H1 (cell line): ENCODE results near the gene SPHK1.

Experiments
- ASH2L ChIP-seq: fragments of 200-600, 300-600 bp; sonication (generic); IDR thresholded peaks from one replicate; pipeline ENCODE4 v1.7.1; 2017; ENCODE audit warnings: low read length
- EP300 ChIP-seq, 2 experiments: IDR thresholded peaks; 1 replicate in 1 of 2; 2 replicates in 1 of 2; pipeline ENCODE4 v1.6.1; 2011 to 2012; ENCODE audit warnings: low read depth in 2 of 2, low read length in 2 of 2, mild to moderate bottlenecking in 2 of 2, borderline replicate concordance in 1 of 2, inconsistent platforms in 1 of 2, moderate library complexity in 1 of 2
- MAFK ChIP-seq: IDR thresholded peaks from 2 replicates; pipeline ENCODE4 v1.6.1; 2012; ENCODE audit warnings: low read depth, mild to moderate bottlenecking, improper control_type of control experiment, low read length
- POLR2A ChIP-seq, 2 experiments: IDR thresholded peaks; 1 replicate in 1 of 2; 2 replicates in 1 of 2; pipeline ENCODE4 v1.6.1; 2011; ENCODE audit warnings: low read depth in 2 of 2, low read length in 2 of 2, mild to moderate bottlenecking in 2 of 2; ENCODE audit errors: control extremely low read depth in 1 of 2
- POLR2AphosphoS5 ChIP-seq: IDR thresholded peaks from 2 replicates; pipeline ENCODE4 v1.6.1; 2011; ENCODE audit warnings: low read depth, low read length
- TAF7 ChIP-seq: optimal IDR thresholded peaks from 2 replicates; pipeline ENCODE3; 2011; ENCODE audit warnings: low read depth, mild to moderate bottlenecking, inconsistent platforms, low read length, moderate library complexity, borderline replicate concordance
- TF ChIP-seq, protein P1 (sequence below), 3 experiments: IDR thresholded peaks; 1 replicate in 2 of 3; 2 replicates in 1 of 3; pipeline versions ENCODE4 v1.5.1 to v1.6.1; 2011; ENCODE audit warnings: low read length in 3 of 3, mild to moderate bottlenecking in 3 of 3, inconsistent platforms in 2 of 3, low read depth in 1 of 3, moderate library complexity in 1 of 3; ENCODE audit not compliant: insufficient read depth in 1 of 3; ENCODE audit errors: control extremely low read depth in 1 of 3
- TF ChIP-seq, protein P2 (sequence below): IDR thresholded peaks from 2 replicates; pipeline ENCODE4 v1.6.1; 2011; ENCODE audit warnings: low read depth, mild to moderate bottlenecking, low read length; ENCODE audit not compliant: insufficient read depth
- TF ChIP-seq, protein P3 (sequence below): IDR thresholded peaks from 2 replicates; pipeline ENCODE4 v1.6.1; 2012; ENCODE audit warnings: low read length, inconsistent platforms

DNA sequence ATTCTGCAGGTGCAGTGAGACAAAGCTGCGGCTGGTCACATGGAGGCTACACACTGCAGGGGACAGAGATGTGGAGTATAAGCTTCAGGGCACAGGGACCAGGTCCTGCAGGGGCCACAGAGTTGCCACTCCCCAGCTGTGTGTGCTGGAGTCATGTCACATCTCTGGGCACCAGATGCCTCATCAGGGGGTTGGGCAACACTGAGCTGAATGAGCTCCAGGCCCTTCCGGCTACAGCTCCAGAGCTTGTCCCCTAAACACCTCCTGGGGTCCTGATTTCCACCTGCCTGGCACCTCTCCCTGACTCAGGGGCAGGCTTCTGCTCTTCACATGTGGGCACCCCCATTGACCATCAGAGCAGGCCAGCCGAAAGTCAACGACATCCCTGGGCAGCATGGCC, 32.5 kb downstream of the SPHK1 start:
- no peak for TF ChIP-seq MAFK
- TF ChIP-seq POLR2AphosphoS5: no peak
- TF ChIP-seq POLR2A (IDR thresholded peaks at IDR 0.05; ENCODE audit: control extremely low read depth in 1 of 2, low read depth in 2 of 2, low read length in 2 of 2): no peak
- TF ChIP-seq, protein P1, sequence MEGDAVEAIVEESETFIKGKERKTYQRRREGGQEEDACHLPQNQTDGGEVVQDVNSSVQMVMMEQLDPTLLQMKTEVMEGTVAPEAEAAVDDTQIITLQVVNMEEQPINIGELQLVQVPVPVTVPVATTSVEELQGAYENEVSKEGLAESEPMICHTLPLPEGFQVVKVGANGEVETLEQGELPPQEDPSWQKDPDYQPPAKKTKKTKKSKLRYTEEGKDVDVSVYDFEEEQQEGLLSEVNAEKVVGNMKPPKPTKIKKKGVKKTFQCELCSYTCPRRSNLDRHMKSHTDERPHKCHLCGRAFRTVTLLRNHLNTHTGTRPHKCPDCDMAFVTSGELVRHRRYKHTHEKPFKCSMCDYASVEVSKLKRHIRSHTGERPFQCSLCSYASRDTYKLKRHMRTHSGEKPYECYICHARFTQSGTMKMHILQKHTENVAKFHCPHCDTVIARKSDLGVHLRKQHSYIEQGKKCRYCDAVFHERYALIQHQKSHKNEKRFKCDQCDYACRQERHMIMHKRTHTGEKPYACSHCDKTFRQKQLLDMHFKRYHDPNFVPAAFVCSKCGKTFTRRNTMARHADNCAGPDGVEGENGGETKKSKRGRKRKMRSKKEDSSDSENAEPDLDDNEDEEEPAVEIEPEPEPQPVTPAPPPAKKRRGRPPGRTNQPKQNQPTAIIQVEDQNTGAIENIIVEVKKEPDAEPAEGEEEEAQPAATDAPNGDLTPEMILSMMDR (IDR thresholded peaks at IDR 0.05; ENCODE audit: control extremely low read depth in 1 of 3, insufficient read depth in 1 of 3, low read depth in 1 of 3, low read length in 3 of 3): no peak
- no peak for TF ChIP-seq EP300 (IDR thresholded peaks at IDR 0.05; ENCODE audit: borderline replicate concordance in 1 of 2, low read depth in 2 of 2, low read length in 2 of 2)
- TF ChIP-seq, protein P2, sequence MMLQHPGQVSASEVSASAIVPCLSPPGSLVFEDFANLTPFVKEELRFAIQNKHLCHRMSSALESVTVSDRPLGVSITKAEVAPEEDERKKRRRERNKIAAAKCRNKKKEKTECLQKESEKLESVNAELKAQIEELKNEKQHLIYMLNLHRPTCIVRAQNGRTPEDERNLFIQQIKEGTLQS: no peak
- TF ChIP-seq ASH2L: no peak
- TF ChIP-seq, protein P3, sequence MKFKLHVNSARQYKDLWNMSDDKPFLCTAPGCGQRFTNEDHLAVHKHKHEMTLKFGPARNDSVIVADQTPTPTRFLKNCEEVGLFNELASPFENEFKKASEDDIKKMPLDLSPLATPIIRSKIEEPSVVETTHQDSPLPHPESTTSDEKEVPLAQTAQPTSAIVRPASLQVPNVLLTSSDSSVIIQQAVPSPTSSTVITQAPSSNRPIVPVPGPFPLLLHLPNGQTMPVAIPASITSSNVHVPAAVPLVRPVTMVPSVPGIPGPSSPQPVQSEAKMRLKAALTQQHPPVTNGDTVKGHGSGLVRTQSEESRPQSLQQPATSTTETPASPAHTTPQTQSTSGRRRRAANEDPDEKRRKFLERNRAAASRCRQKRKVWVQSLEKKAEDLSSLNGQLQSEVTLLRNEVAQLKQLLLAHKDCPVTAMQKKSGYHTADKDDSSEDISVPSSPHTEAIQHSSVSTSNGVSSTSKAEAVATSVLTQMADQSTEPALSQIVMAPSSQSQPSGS: no peak
- no peak for TF ChIP-seq TAF7
